K562 (cell line): ENCODE measurements around the gene OR1E2. TPM values are rescaled to one million over a fixed set of nuclear protein-coding genes. Genes with fewer than 3 reads are reported as not detected.
A peak's percentile ranks its signal among the peaks of the same experiment; 100 is the strongest.
"Not testable (repeated sequence)": the region's sequence is repeated elsewhere in the genome, so short reads cannot be mapped to it uniquely, and the experiment has no call there.

Experiments used
- ATAC-seq: fragments of 200-7000 bp; cut with Tn5 transposase; 3 replicates; pipeline ENCODE4 v1.9.1; 2020; ENCODE audit warnings: moderate library complexity
- BruUV-seq: library from RNA; stranded (reverse); fragments of 400-500 nt; replicated peaks from 2 replicates; lab custom pipeline; 2021; lab: Mats Ljungman, UMichigan
- CTCF ChIA-PET: fragments of 300-600 bp; formaldehyde crosslinking; extraction: SDS; loops from one replicate; lab custom pipeline; 2021; ENCODE audit warnings: low intra/inter-chr PET ratio; lab: Yijun Ruan, JAX
- POLR2A ChIA-PET: fragments of 300-600, 350-650 bp; sonication (Branson Sonifier 250); formaldehyde crosslinking; extraction: SDS; loops from one replicate; lab custom pipeline; 2021; ENCODE audit warnings: antibody characterized with exemption, inconsistent platforms; lab: Yijun Ruan, JAX
- DNase-seq, 4 experiments: peaks; one replicate each; pipeline versions ENCODE4 v3.0.0 to v3.0.0-alpha.2; 2011 to 2018; ENCODE audit warnings: low spot score in 3 of 4, mixed read lengths in 3 of 4; ENCODE audit errors: extremely low read depth in 1 of 4
- FAIRE-seq: peaks from 2 replicates; lab custom pipeline; 2011; peaks lifted over from hg19 to GRCh38; lab: Jason Lieb, UNC
- H2AFZ ChIP-seq: 2 replicates; pipeline ENCODE4 v1.6.0; 2011; ENCODE audit warnings: low read depth, low read length, control low read depth, inconsistent platforms
- H3K27ac ChIP-seq: fragments of 200-600 bp; 3 replicates; pipeline ENCODE4 v1.8.0; 2011; ENCODE audit warnings: low read depth, mild to moderate bottlenecking, control low read depth, inconsistent platforms, low read length, moderate library complexity, mixed read lengths; ENCODE audit errors: extremely low read depth
- H3K27me3 ChIP-seq, 2 experiments: fragments of 300-600 bp in 1 of 2; 2 replicates in 1 of 2; 3 replicates in 1 of 2; pipeline versions ENCODE4 v1.6.0 to v1.8.0; 2011; ENCODE audit warnings: inconsistent platforms in 2 of 2, low read length in 2 of 2, mild to moderate bottlenecking in 1 of 2, mixed read lengths in 1 of 2, moderate library complexity in 1 of 2; ENCODE audit not compliant: control insufficient read depth in 2 of 2, insufficient read depth in 2 of 2
- H3K36me3 ChIP-seq: fragments of 300-600 bp; 3 replicates; pipeline ENCODE4 v1.8.0; 2011; ENCODE audit warnings: mild to moderate bottlenecking, low read length, inconsistent platforms; ENCODE audit not compliant: control insufficient read depth, insufficient read depth
- H3K4me1 ChIP-seq, 2 experiments: fragments of 200-600 bp in 1 of 2; replicated peaks in 1 of 2; 2 replicates in 1 of 2; 3 replicates in 1 of 2; pipeline versions ENCODE4 v1.5.1 to v1.8.0; 2011; ENCODE audit warnings: inconsistent platforms in 2 of 2, low read length in 2 of 2, mild to moderate bottlenecking in 1 of 2, mixed read lengths in 1 of 2, moderate library complexity in 1 of 2; ENCODE audit not compliant: control insufficient read depth in 2 of 2, insufficient read depth in 2 of 2
- H3K4me2 ChIP-seq: 2 replicates; pipeline ENCODE4 v1.6.1; 2011; ENCODE audit warnings: low read length, control low read depth, inconsistent platforms, mixed read lengths; ENCODE audit not compliant: insufficient read depth
- H3K4me3 ChIP-seq: fragments of 200-600 bp; sonication (generic), shearing (Covaris generic); 2 replicates; pipeline ENCODE4 v1.5.1; 2016; ENCODE audit warnings: control low read depth, inconsistent platforms
- H3K79me2 ChIP-seq: fragments of 200-600 bp; 3 replicates; pipeline ENCODE4 v1.8.0; 2011; ENCODE audit warnings: low read length, inconsistent platforms; ENCODE audit not compliant: control insufficient read depth, insufficient read depth
- H3K9ac ChIP-seq, 2 experiments: 2 replicates each; pipeline versions ENCODE4 v1.6.0 to v1.6.1; 2011; ENCODE audit warnings: low read depth in 2 of 2, low read length in 2 of 2, control low read depth in 1 of 2, inconsistent platforms in 1 of 2, mild to moderate bottlenecking in 1 of 2, mixed read lengths in 1 of 2; ENCODE audit not compliant: insufficient read depth in 1 of 2
- H3K9me1 ChIP-seq: one replicate; pipeline ENCODE4 v1.6.0; 2011; ENCODE audit warnings: inconsistent platforms, mild to moderate bottlenecking, low read length, moderate library complexity; ENCODE audit not compliant: control insufficient read depth, insufficient read depth
- H3K9me3 ChIP-seq: replicated peaks from 2 replicates; pipeline ENCODE4 v1.5.1; 2011; ENCODE audit warnings: low read depth, low read length, inconsistent platforms; ENCODE audit not compliant: control insufficient read depth, insufficient read depth
- H4K20me1 ChIP-seq: replicated peaks from 2 replicates; pipeline ENCODE4 v1.6.1; 2011; ENCODE audit warnings: low read length, inconsistent platforms, mixed read lengths; ENCODE audit not compliant: control insufficient read depth, insufficient read depth
- AFF1 ChIP-seq, 2 experiments: fragments of 450-650 bp; IDR thresholded peaks; 2 replicates each; pipeline ENCODE4 v1.6.1; 2018; ENCODE audit warnings: mild to moderate bottlenecking in 2 of 2, low read depth in 1 of 2; ENCODE audit not compliant: partially characterized antibody in 2 of 2
- EHMT2 ChIP-seq: fragments of 450-650 bp; IDR thresholded peaks from 2 replicates; pipeline ENCODE4 v1.6.1; 2018; ENCODE audit warnings: antibody characterized with exemption
- YY1 ChIP-seq, 3 experiments: IDR thresholded peaks; 2 replicates each; pipeline ENCODE4 v1.6.1; 2011; ENCODE audit warnings: low read length in 2 of 3, mild to moderate bottlenecking in 2 of 3, moderate library complexity in 2 of 3, borderline replicate concordance in 1 of 3, control low read depth in 1 of 3, low read depth in 1 of 3; ENCODE audit not compliant: insufficient read depth in 3 of 3, insufficient replicate concordance in 2 of 3, control insufficient read depth in 1 of 3, insufficient read length in 1 of 3; ENCODE audit errors: extremely low read depth in 1 of 3
- ZNF766 ChIP-seq: fragments of 200-800 bp; sonication (Bioruptor generic); conservative IDR thresholded peaks from 2 replicates; pipeline ENCODE4 v1.6.1; 2016; ENCODE audit warnings: missing genetic modification characterization, missing compliant biosample characterization
- WGBS: fragments of 100-300 bp; shearing (Covaris generic); methylation state at CpG from one replicate; pipeline ENCODE4 v1.1.6; 2016; ENCODE audit warnings: low coverage, mixed read lengths; ENCODE audit not compliant: insufficient coverage; ENCODE audit errors: missing lambda C conversion rate; 5-methylcytosine and 5-hydroxymethylcytosine counted together
- in situ Hi-C: fragments of 300-500 bp; cut with MboI; formaldehyde crosslinking; loops from 4 replicates; pipeline ENCODE4 v1.15.0; 2018; ENCODE audit warnings: inconsistent platforms, mixed read lengths
- intact Hi-C: fragments of 100-400 bp; cut with micrococcal nuclease; formaldehyde crosslinking; loops from 2 replicates; pipeline ENCODE4 v1.14.2; 2022
- polyA plus RNA-seq, 8 experiments: library from polyadenylated mRNA; depleted of rRNA in 4 of 8; stranded (reverse) in 5 of 8; unstranded in 3 of 8; fragments of >200 nt; fragmentation: Nextera tagmentation in 2 of 8; fragmentation: Illumina TruSeq in 1 of 8; extraction: Ambion mirVana in 2 of 8; extraction: Trizol in 1 of 8; gene quantifications; 2 replicates each; pipeline versions ENCODE4 v1.2.1 to v1.2.3, GENCODE V29; 2011 to 2014; ENCODE audit warnings: inconsistent platforms in 1 of 8, missing spikeins in 1 of 8
- total RNA-seq, 7 experiments: library from RNA; depleted of rRNA in 6 of 7; stranded (reverse); fragments of >200 nt in 6 of 7; fragmentation: Illumina TruSeq in 2 of 7; extraction: Trizol in 2 of 7; gene quantifications; 2 replicates each; pipeline versions ENCODE4 v1.2.1 to v1.2.3, GENCODE V29; 2011 to 2021; ENCODE audit warnings: low replicate concordance in 1 of 7
- TF ChIP-seq, protein P1 (sequence below), 2 experiments: fragments of 450-650 bp; conservative IDR thresholded peaks; 2 replicates each; pipeline ENCODE4 v1.6.1; 2017; ENCODE audit warnings: mild to moderate bottlenecking in 2 of 2, moderate library complexity in 2 of 2
- TF ChIP-seq, protein P2 (sequence below), 2 experiments: fragments of 450-650 bp; formaldehyde crosslinking in 1 of 2; IDR thresholded peaks; 2 replicates each; pipeline versions ENCODE4 v1.4.0 to v1.6.1; 2014 to 2020; ENCODE audit warnings: mild to moderate bottlenecking in 2 of 2, borderline replicate concordance in 1 of 2, low read depth in 1 of 2

Gene OR1E2
- total and polyA plus RNA-seq, 9 of the 15 experiments (the other 6 are each of a cell fraction or from before 2014, with no cell fraction given), result not detected

DNA sequence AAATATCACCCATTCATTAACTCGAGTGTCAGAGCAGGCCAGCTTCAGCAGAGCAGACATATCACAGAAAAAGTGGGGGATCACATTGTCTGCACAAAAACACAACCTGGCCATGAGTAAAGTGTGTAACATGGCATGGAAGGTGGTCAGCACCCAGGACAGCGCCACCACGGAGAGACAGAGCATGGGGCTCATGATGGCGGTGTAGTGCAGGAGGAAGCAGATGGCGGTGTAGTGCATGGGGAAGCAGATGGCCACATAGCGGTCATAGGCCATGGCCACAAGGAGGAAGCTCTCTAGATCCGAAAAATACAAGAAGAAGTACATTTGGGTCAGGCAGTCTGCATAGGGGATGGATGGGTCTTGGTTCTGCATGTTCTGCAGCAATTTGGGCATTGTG lies 426 bp downstream of the OR1E2 start:
- intact Hi-C loops, H3K79me2 ChIP-seq, H2AFZ ChIP-seq, CTCF ChIA-PET, H3K9me3 ChIP-seq, H3K4me1 ChIP-seq, H3K9ac ChIP-seq, H3K27me3 ChIP-seq, in situ Hi-C loops, H3K4me3 ChIP-seq, H3K9me1 ChIP-seq, H3K27ac ChIP-seq, H3K36me3 ChIP-seq, POLR2A ChIA-PET, H3K4me2 ChIP-seq, BruUV-seq, H4K20me1 ChIP-seq: not testable (repeated sequence)
- 2% methylated on average over 7 of the region's 7 CpGs for WGBS
- ATAC-seq, result peak; percentile 81
- DNase-seq, result peak in 2 of 4 experiments; percentile 7 to 21
- peak; percentile 15 for FAIRE-seq
- TF ChIP-seq YY1 (IDR thresholded peaks at IDR 0.05; ENCODE audit: borderline replicate concordance in 1 of 3, control insufficient read depth in 1 of 3, extremely low read depth in 1 of 3, insufficient read depth in 3 of 3, insufficient read length in 1 of 3, insufficient replicate concordance in 2 of 3, low read depth in 1 of 3, low read length in 2 of 3) (peak in 1 of 3 experiments; percentile 62), ZNF766 (CRISPR knock-in tag) (0 out of 2 replicates have a peak, but pooled peaks have one; percentile 21), AFF1 (IDR thresholded peaks at IDR 0.05; ENCODE audit: low read depth in 1 of 2, partially characterized antibody in 2 of 2) (peak in 1 of 2 experiments; percentile 44), EHMT2 (peak; percentile 98)
- TF ChIP-seq, protein P1, sequence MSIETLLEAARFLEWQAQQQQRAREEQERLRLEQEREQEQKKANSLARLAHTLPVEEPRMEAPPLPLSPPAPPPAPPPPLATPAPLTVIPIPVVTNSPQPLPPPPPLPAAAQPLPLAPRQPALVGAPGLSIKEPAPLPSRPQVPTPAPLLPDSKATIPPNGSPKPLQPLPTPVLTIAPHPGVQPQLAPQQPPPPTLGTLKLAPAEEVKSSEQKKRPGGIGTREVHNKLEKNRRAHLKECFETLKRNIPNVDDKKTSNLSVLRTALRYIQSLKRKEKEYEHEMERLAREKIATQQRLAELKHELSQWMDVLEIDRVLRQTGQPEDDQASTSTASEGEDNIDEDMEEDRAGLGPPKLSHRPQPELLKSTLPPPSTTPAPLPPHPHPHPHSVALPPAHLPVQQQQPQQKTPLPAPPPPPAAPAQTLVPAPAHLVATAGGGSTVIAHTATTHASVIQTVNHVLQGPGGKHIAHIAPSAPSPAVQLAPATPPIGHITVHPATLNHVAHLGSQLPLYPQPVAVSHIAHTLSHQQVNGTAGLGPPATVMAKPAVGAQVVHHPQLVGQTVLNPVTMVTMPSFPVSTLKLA (conservative IDR thresholded peaks at IDR 0.05), result 0 out of 4 replicates have a peak, but pooled peaks of 1 of the 2 experiments have one; percentile 27
- TF ChIP-seq, protein P2, sequence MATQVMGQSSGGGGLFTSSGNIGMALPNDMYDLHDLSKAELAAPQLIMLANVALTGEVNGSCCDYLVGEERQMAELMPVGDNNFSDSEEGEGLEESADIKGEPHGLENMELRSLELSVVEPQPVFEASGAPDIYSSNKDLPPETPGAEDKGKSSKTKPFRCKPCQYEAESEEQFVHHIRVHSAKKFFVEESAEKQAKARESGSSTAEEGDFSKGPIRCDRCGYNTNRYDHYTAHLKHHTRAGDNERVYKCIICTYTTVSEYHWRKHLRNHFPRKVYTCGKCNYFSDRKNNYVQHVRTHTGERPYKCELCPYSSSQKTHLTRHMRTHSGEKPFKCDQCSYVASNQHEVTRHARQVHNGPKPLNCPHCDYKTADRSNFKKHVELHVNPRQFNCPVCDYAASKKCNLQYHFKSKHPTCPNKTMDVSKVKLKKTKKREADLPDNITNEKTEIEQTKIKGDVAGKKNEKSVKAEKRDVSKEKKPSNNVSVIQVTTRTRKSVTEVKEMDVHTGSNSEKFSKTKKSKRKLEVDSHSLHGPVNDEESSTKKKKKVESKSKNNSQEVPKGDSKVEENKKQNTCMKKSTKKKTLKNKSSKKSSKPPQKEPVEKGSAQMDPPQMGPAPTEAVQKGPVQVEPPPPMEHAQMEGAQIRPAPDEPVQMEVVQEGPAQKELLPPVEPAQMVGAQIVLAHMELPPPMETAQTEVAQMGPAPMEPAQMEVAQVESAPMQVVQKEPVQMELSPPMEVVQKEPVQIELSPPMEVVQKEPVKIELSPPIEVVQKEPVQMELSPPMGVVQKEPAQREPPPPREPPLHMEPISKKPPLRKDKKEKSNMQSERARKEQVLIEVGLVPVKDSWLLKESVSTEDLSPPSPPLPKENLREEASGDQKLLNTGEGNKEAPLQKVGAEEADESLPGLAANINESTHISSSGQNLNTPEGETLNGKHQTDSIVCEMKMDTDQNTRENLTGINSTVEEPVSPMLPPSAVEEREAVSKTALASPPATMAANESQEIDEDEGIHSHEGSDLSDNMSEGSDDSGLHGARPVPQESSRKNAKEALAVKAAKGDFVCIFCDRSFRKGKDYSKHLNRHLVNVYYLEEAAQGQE (IDR thresholded peaks at IDR 0.05; ENCODE audit: borderline replicate concordance), result peak; percentile 98
- TF ChIP-seq, protein P2 (CRISPR knock-in tag; IDR thresholded peaks at IDR 0.05; ENCODE audit: low read depth), result peak; percentile 92
